Muscle of leg (tissue), 11 donors: ENCODE measurements around the gene TRMU. TPM values are rescaled to one million over a fixed set of nuclear protein-coding genes. Genes with fewer than 3 reads are reported as not detected.

Source experiments
- DNase-seq: peaks from one replicate; pipeline ENCODE4 v3.0.0; 2013
- H3K27ac ChIP-seq: one replicate; pipeline ENCODE4 v1.5.1; 2013; ENCODE audit warnings: mild to moderate bottlenecking, low read length, control low read depth
- H3K27me3 ChIP-seq: one replicate; pipeline ENCODE4 v1.6.1; 2013; ENCODE audit warnings: low read length; ENCODE audit not compliant: control insufficient read depth, insufficient read depth
- H3K36me3 ChIP-seq: one replicate; pipeline ENCODE4 v1.6.1; 2013; ENCODE audit warnings: low read length; ENCODE audit not compliant: control insufficient read depth, insufficient read depth
- H3K4me1 ChIP-seq: one replicate; pipeline ENCODE4 v1.6.1; 2013; ENCODE audit warnings: low read length; ENCODE audit not compliant: control insufficient read depth, insufficient read depth
- H3K4me3 ChIP-seq: one replicate; pipeline ENCODE4 v1.5.1; 2013; ENCODE audit warnings: low read length, control low read depth
- H3K9me3 ChIP-seq: replicated peaks from 2 replicates; pipeline ENCODE4 v1.6.1; 2013; ENCODE audit warnings: low read depth, low read length; ENCODE audit not compliant: control insufficient read depth
- WGBS: methylation state at CpG from one replicate; pipeline ENCODE4 v1.1.5; 2013; ENCODE audit warnings: missing lambda C conversion rate; ENCODE audit not compliant: insufficient coverage; 5-methylcytosine and 5-hydroxymethylcytosine counted together
- polyA plus RNA-seq, 8 donors: library from polyadenylated mRNA; unstranded; fragments of 120-200 nt; gene quantifications; one replicate each; pipeline versions ENCODE4 v1.2.1 to v1.2.3, GENCODE V29; 2013; ENCODE audit warnings: inconsistent platforms in 1 of 8, low replicate concordance in 1 of 8; ENCODE audit not compliant: insufficient read length in 8 of 8, insufficient read depth in 1 of 8
- total RNA-seq: library from RNA; stranded (reverse); fragments of 120-200 nt; gene quantifications from one replicate; pipeline ENCODE4 v1.2.4, GENCODE V29; 2013

TRMU gene
- total and polyA plus RNA-seq, 9 donors = 28.2 to 37.7 (median 30.1) TPM

GRCh38 chr22:46336119-46337078, 885 bp downstream of the TRMU start:
- Histone ChIP-seq H3K9me3 (no peaks in the 10 kb centered on the region), H3K36me3 (peaks cover 36% of the 10 kb centered on the region), H3K4me3 (peak overlapping the region; percentile 92), H3K27ac (peak overlapping the region; percentile 0), H3K4me1 (peaks cover 14% of the 10 kb centered on the region), H3K27me3 (no peaks in the 10 kb centered on the region)
- DNase-seq = peak; percentile 27
- 6% methylated on average over 27 of the region's 42 CpGs for WGBS

GRCh38 chr22:46337870-46338269, 2.4 kb downstream of the TRMU start:
- 79% methylated on average over 2 of the region's 9 CpGs for WGBS
- no peak for DNase-seq
- Histone ChIP-seq H3K27me3 (no peaks in the 10 kb centered on the region), H3K4me1 (peaks cover 14% of the 10 kb centered on the region), H3K36me3 (peaks cover 38% of the 10 kb centered on the region), H3K4me3 (no peak overlapping the region), H3K9me3 (no peaks in the 10 kb centered on the region), H3K27ac (no peak overlapping the region)

- 94% methylated on average over 8 of the region's 8 CpGs for WGBS
- Histone ChIP-seq H3K9me3 (no peaks in the 10 kb centered on the region), H3K4me1 (peaks cover 14% of the 10 kb centered on the region), H3K27ac (no peak overlapping the region), H3K4me3 (no peak overlapping the region), H3K27me3 (no peaks in the 10 kb centered on the region), H3K36me3 (peaks cover 42% of the 10 kb centered on the region)
- no peak for DNase-seq
These were observed 3.1 kb downstream of the TRMU start for GRCh38 chr22:46338636-46339035.

- peaks cover 55% of the 10 kb centered on the region for H3K36me3 ChIP-seq
- DNase-seq = no peak
- no peaks in the 10 kb centered on the region for H3K27me3 ChIP-seq
- WGBS = 82% methylated on average over 5 of the region's 5 CpGs
- no peak overlapping the region for H3K27ac ChIP-seq
- no peak overlapping the region for H3K4me3 ChIP-seq
- no peaks in the 10 kb centered on the region for H3K9me3 ChIP-seq
- H3K4me1 ChIP-seq = peaks cover 8% of the 10 kb centered on the region
These were observed 4.4 kb downstream of the TRMU start for GRCh38 chr22:46339956-46340355.

- no peaks in the 10 kb centered on the region for H3K9me3 ChIP-seq
- no peak for DNase-seq
- H3K4me3 ChIP-seq = no peak overlapping the region
- peaks cover 60% of the 10 kb centered on the region for H3K36me3 ChIP-seq
- H3K27me3 ChIP-seq = no peaks in the 10 kb centered on the region
- no peak overlapping the region for H3K27ac ChIP-seq
- H3K4me1 ChIP-seq = peaks cover 8% of the 10 kb centered on the region
- 85% methylated on average over 11 of the region's 13 CpGs for WGBS
These were observed 5.2 kb downstream of the TRMU start for GRCh38 chr22:46340676-46341075.

- no peak for DNase-seq
- 87% methylated on average over 12 of the region's 19 CpGs for WGBS
- Histone ChIP-seq H3K9me3 (no peaks in the 10 kb centered on the region), H3K4me3 (no peak overlapping the region), H3K36me3 (peaks cover 85% of the 10 kb centered on the region), H3K27me3 (no peaks in the 10 kb centered on the region), H3K27ac (no peak overlapping the region), H3K4me1 (no peaks in the 10 kb centered on the region)
These were observed 11.3 kb downstream of the TRMU start for GRCh38 chr22:46346680-46347405.

- Histone ChIP-seq H3K4me1 (no peaks in the 10 kb centered on the region), H3K36me3 (peaks cover 85% of the 10 kb centered on the region), H3K27ac (no peak overlapping the region), H3K9me3 (no peaks in the 10 kb centered on the region), H3K27me3 (no peaks in the 10 kb centered on the region), H3K4me3 (no peak overlapping the region)
- DNase-seq = no peak
- 96% methylated on average over 12 of the region's 12 CpGs for WGBS
These were observed 12.1 kb downstream of the TRMU start for GRCh38 chr22:46347646-46348045.

GRCh38 chr22:46348099-46348695, 12.7 kb downstream of the TRMU start:
- no peak overlapping the region for H3K27ac ChIP-seq
- no peaks in the 10 kb centered on the region for H3K9me3 ChIP-seq
- H3K36me3 ChIP-seq = peaks cover 88% of the 10 kb centered on the region
- H3K27me3 ChIP-seq = no peaks in the 10 kb centered on the region
- 95% methylated on average over 9 of the region's 15 CpGs for WGBS
- no peaks in the 10 kb centered on the region for H3K4me1 ChIP-seq
- H3K4me3 ChIP-seq = no peak overlapping the region
- DNase-seq = no peak

- Histone ChIP-seq H3K27me3 (no peaks in the 10 kb centered on the region), H3K4me1 (no peaks in the 10 kb centered on the region), H3K27ac (no peak overlapping the region), H3K36me3 (peaks cover 89% of the 10 kb centered on the region), H3K4me3 (no peak overlapping the region), H3K9me3 (no peaks in the 10 kb centered on the region)
- no peak for DNase-seq
- WGBS = 90% methylated on average over 16 of the region's 18 CpGs
These were observed 13.7 kb downstream of the TRMU start for GRCh38 chr22:46349238-46349637.

GRCh38 chr22:46349681-46350080, 14.2 kb downstream of the TRMU start:
- Histone ChIP-seq H3K27ac (no peak overlapping the region), H3K27me3 (no peaks in the 10 kb centered on the region), H3K36me3 (peaks cover 89% of the 10 kb centered on the region), H3K4me1 (no peaks in the 10 kb centered on the region), H3K9me3 (no peaks in the 10 kb centered on the region), H3K4me3 (no peak overlapping the region)
- WGBS = 60% methylated on average over 1 of the region's 6 CpGs
- no peak for DNase-seq
